GM11168 (cell line): Measurements from ENCODE around the gene CFAP58.
"Not testable (repeated sequence)": the region's sequence is repeated elsewhere in the genome, so short reads cannot be mapped to it uniquely, and the experiment has no call there.

Experiments used
- in situ Hi-C: fragments of 300-500 bp; cut with MboI; formaldehyde crosslinking; loops from one replicate; pipeline ENCODE4 v1.12.0; 2022; ENCODE audit warnings: low sequenced_read_pairs; ENCODE audit not compliant: unreplicated experiment

The CFAP58 gene

GRCh38 chr10:104468818-104469217 is 115.2 kb downstream of the CFAP58 start:
- in situ Hi-C loops: not testable (repeated sequence)

- in situ Hi-C loops: no loop called here
Observed at GRCh38 chr10:104472505-104472904, 118.9 kb downstream of the CFAP58 start.

- in situ Hi-C loops: no loop called here
Observed at GRCh38 chr10:104472957-104473745, 119.5 kb downstream of the CFAP58 start.

- in situ Hi-C loops: no loop called here
Observed at GRCh38 chr10:104478380-104478779, 124.7 kb downstream of the CFAP58 start.

- in situ Hi-C loops: no loop called here
Observed at GRCh38 chr10:104479906-104480593, 126.4 kb downstream of the CFAP58 start.

GRCh38 chr10:104480797-104481196 is 127.2 kb downstream of the CFAP58 start:
- in situ Hi-C loops: no loop called here

GRCh38 chr10:104483582-104483981 is 129.9 kb downstream of the CFAP58 start:
- in situ Hi-C loops: no loop called here

GRCh38 chr10:104485632-104486031 is 132.0 kb downstream of the CFAP58 start:
- in situ Hi-C loops: no loop called here

GRCh38 chr10:104486803-104487202 is 133.2 kb downstream of the CFAP58 start:
- in situ Hi-C loops: no loop called here

- in situ Hi-C loops: no loop called here
Observed at GRCh38 chr10:104487794-104488438, 134.3 kb downstream of the CFAP58 start.

GRCh38 chr10:104488439-104488832 is 134.8 kb downstream of the CFAP58 start:
- in situ Hi-C loops: no loop called here

GRCh38 chr10:104492329-104492940 is 138.8 kb downstream of the CFAP58 start:
- in situ Hi-C loops: no loop called here

GRCh38 chr10:104498347-104499081 is 144.9 kb downstream of the CFAP58 start:
- in situ Hi-C loops: no loop called here

GRCh38 chr10:104501449-104501848 is 147.8 kb downstream of the CFAP58 start:
- in situ Hi-C loops: no loop called here

- in situ Hi-C loops: no loop called here
Observed at GRCh38 chr10:104501864-104502579, 148.4 kb downstream of the CFAP58 start.

GRCh38 chr10:104502907-104503306 is 149.3 kb downstream of the CFAP58 start:
- in situ Hi-C loops: no loop called here
